Measurements from ENCODE around the gene GPRIN3.

Gene GPRIN3

DNA sequence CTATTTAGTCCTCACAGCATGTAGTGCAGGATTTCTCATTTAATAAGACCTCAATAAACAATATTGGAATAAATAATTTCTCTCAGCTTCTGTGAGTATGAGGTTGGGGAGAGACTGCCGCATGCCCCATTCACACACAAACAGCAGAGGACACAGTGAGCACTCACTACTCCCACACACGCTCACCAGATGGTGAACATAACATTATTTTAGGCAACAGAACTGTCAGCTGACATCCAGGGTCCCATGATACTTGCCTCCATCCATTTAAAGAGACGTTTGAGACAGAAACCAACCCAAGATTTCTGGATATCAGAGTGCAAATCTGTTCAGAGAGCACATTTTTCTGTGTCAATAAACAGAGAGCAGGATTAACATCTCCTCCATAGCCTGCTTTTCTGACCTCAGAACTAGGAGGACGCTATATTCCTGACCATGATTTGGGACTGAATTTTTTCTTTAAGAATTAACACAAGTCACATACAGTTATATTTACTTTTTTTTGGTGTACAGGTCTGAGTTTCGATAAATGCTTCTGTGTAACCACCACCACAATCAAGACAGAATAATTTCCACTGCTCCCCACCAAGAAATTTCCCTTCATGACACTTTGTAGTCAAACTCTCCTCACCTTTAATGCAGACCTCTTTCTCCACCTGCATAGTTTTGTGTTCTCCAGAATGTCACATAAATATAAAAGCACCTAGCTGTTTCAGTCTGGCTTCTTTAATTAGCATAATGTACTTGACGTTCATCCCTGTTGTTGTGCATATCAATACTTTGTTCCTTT, 16.7 kb downstream of the GPRIN3 start:
- no peak for DNase-seq (ENCODE audit: low read depth in 2 of 2)

DNA sequence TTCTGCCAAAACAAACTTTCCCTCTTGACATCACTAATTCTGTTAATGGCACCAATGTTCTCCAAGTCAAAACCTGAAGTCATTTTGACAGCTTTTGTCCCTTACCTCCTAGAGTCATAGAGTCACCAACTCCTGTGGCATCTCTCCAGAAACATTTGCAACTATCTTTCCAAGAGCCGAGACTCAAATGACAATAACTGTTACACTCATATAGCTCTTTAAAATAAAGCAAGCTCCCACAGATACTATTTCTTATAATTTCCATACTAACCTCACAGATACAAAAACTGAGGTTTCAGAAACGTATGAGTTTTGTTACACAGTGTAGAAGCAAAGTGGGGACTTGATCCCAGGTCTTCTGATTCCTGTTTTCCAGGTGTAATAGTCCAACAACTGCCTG, 18.3 kb downstream of the GPRIN3 start:
- DNase-seq (ENCODE audit: low read depth in 2 of 2) = no peak

DNA sequence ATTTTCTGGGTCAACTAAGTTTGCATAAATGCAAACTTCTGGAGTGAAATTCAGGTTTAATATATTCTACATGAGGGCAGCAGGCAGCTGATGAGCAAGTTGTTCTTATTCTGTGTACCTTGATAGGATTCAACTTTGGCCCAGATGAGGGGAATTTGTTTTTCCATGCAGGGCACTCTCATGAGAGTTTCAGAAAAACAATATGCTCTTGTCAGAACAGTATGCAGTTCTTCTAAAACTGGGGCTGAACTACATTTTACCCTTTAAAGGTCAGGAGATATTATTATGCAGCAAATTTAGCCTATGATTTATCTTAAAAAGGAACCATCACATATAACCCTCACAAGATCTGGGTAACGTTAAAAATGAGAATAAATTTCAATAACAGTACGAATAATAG, 19.2 kb downstream of the GPRIN3 start:
- DNase-seq (ENCODE audit: low read depth in 2 of 2) = no peak

DNA sequence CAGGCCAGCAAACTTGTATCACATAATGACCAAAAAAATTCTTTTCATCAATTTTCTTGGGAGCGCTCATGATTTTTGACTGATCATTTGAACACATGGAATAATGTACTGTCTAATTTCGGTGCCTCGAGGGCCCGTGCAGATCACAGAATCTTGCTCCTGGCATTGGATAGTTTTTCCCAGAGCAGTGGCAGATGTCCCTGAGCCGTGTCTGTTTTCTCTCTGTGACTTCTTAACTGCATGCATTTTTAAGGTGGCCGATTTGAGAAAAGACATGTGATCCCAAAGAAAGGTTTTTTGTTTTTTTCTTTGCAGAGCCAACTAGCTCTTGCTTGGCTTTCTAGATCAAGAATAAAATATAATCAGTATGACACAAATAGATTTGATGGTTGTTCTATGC, 19.7 kb downstream of the GPRIN3 start:
- no peak for DNase-seq (ENCODE audit: low read depth in 2 of 2)

DNA sequence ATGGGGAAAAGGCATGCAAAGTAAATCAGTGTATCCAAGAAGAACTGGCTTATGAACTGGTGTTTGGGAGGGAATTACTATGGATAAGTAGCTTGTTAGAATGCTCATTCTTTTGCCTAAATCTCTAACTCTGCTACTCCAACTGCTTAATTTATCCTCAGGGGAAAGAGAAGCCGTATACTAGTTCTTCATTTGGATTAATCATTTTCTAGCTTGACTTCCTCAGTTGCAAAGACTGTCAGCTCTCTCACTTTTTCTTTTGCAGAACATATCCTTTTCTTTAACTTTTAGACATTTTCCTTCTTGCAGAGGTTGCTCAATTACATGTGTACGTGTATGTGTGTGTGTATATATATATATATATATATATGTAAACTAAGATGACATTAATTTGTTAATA, 21.9 kb downstream of the GPRIN3 start:
- no peak for DNase-seq (ENCODE audit: low read depth in 2 of 2)

DNA sequence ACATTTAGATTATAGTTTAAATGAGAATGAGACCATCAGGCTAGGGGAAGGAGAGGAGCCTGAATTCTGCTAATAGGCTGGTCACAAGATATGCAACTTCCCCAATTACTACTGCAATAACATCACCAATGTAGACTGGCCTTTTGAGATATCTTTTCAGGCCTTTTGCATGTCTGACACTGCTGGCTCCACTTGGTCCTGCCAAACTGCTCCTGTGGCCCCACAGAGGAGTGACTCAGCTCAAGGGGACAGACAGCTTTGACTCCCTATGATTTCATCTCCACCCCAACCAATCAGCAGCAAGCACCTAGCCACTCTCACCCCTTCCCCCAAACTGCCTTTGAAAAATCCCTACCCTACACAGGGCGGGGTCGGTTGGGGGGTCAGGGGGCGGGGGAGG, 22.8 kb downstream of the GPRIN3 start:
- DNase-seq (ENCODE audit: low read depth in 2 of 2) = no peak

DNA sequence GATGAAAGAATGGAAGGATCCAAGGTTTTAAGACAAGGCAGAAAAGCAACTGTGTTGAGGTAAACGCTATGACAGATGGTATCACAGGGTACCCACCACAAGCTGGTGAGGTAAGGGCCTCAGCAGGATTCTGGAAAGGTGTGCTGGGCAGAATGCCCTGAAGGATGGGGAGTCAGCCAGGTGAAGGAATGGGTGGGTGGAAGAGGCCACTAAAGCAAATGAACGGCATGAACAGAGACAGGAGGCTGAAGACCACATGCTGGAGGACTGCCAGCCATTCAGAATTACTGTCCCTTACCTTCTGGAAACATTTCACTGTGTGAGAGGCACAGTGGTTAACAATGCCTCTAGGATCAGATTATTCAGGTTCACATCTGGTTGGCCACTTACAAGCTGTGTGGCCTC, 23.6 kb downstream of the GPRIN3 start:
- DNase-seq (ENCODE audit: low read depth in 2 of 2) = no peak

DNA sequence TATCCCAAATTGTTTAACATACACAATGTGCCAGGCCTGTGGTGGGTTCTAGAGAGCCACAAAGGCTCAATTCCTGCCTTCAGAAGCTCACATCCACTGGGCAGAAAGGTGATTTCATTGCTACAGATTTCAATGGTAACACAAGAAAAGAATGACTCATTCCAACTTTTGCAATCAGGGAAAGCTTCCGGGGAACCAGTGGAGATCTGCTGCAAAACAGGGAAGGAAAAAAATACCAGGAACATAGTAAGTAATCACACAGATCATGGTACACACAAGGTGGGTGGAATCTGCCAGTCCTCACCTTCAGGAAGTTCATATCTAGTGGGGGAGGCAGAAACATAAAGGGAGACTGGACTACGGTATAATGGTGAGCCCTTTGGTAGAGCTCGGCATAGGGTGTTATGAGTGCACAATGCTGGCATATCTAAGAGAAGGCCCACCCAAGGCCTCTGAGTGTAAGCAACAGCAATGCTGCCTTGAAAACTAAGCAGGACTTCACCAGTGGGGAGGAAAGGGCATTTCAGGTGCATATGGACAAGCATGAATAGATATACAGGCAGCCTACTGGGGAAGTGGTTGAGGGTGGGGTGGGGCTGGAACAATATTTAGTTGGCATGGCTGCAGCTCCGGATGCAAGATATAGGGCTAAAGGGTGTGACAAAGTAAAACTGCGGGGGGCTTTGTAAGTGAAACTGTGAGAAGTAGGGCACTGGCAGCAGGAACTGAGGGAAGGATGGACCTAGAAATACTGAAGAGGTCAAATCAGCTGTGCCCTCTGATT, 24.2 kb downstream of the GPRIN3 start:
- no peak for DNase-seq (ENCODE audit: low read depth in 2 of 2)

DNA sequence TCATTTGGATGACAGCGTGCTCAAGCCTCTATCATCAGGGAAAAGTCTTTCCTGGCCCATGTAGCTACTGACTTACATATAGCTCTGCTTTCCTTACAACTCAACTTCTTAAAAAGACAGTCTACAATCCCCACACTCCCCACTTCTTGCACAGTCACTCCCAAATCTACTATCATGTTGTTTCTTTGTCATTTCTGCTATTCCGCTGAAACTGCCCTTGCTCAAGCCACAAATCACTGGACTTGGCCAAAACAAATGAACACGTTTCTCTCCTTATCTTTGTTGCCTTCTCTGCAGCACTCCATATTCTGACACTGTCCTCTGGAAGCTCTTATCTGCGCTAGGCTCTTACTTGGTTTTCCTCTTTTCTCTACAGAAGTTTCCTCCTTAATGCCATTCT, 28.2 kb downstream of the GPRIN3 start:
- DNase-seq (ENCODE audit: low read depth in 2 of 2) = no peak

DNA sequence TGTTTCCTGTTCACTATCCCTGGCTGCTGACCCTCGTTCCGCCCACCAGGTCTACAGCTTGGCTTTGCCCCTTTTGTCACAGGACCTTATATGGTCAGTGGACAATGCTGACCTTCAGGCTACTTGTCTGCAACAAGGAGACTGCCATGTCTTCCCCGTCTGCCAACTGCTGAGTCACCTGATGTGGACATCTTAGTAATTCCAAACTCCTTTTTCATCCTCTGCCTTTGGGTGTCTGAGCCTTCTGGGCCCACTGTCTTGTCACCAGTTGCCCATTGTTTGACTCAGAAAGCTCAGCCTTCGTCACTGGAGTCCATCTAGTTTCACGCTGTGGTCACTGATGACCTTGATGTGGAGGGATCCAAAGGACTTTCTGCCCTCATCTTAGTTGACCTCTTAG, 30.2 kb downstream of the GPRIN3 start:
- no peak for DNase-seq (ENCODE audit: low read depth in 2 of 2)

DNA sequence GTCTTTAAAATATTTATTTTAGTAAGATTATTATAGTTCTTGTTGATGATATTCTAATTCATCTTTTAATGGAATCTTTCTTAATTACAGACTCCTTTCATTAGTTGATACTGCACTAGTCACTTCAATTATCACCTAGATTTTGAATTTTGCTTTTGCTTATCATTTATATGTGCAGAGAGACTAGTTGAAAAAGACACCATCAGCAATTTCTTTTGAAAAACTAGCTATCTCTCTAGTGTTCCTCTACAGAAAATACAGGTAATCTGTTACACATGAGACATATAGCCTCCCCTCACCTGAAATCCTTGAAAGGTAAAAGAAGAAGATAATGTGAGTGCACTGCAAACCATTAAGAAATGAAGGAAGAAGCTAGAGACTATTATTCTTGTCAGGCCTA, 31.3 kb downstream of the GPRIN3 start:
- DNase-seq (ENCODE audit: low read depth in 2 of 2) = no peak

DNA sequence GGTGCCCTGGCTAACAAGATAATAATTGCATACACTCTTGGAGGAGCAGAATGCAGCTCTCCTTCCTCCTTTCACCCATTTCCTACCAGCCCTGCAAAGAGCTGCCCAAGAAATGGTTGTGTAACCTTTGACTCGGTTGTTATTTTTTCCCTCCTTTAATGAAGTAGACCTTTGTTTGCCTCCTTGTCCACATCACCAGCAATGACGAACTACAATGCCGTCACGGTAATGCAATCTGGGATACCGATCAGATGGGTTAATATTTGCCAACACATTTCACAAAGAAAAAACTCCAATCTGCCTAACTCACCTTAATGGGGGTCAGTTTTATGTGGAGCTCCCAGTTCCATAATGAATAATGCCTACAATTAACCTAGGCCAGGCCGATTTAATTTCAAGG, 32.0 kb downstream of the GPRIN3 start:
- DNase-seq (ENCODE audit: low read depth in 2 of 2) = no peak

DNA sequence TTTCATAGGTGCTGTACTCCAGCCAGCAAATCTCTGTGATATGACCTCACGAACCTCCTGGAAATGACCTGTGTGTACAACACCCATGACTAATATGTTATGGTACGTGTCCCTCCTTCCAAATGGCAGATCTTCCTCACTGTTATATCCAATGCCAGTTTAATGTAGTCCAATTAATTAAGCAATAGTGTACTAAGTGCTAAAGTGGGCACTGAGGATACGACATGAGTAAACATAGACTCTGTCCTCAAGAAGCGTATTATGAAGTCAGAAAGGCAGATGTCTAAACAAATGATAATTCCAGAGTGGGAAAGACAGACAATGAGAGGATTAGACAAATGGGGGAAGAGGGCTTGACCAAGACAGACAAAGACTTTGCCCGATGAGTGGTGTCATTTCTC, 33.9 kb downstream of the GPRIN3 start:
- no peak for DNase-seq (ENCODE audit: low read depth in 2 of 2)

DNA sequence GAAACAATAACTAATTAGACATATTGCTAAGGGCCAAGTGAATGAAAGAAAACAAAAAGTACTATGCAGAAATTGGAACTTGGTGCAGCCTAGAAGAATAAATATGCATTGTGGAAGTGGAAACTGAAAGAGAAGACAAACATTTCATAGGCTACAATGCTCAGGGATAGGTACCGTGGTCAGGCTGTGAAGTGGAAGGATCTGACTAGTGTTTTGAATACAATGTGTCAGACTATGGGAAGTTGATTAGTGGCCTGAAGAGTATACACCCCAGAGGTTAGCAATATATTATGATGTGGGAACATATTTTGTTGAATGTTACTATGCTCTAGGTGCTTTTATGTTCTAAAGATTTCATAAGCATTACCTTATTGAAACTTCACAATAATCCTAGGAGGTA, 36.8 kb downstream of the GPRIN3 start:
- DNase-seq (ENCODE audit: low read depth in 2 of 2) = no peak

DNA sequence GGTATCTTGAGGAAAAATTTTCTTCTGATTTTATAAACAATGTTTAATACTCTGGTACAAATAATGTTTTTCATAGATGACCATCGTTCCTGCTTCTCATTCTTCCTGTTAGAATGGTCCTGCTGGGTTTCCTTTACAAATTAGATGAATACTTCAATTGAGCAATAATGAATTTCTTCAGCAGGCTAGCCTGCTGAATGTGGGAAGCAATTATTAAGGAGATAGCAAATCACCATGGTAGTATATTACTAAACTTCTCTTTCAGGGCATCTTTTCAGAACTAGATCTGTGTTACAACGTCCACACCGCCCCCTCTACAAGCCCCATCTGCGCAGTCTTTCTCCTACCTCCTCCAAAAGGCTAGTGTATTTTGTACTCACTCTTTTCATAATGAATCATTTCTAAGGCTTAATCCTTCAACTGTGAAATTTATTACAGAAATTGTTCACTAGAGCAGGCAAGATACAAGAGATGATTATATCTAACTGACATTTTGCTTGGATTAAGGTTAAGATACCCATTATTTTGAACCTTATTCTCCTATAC, 38.4 kb downstream of the GPRIN3 start:
- no peak for DNase-seq (ENCODE audit: low read depth in 2 of 2)

DNA sequence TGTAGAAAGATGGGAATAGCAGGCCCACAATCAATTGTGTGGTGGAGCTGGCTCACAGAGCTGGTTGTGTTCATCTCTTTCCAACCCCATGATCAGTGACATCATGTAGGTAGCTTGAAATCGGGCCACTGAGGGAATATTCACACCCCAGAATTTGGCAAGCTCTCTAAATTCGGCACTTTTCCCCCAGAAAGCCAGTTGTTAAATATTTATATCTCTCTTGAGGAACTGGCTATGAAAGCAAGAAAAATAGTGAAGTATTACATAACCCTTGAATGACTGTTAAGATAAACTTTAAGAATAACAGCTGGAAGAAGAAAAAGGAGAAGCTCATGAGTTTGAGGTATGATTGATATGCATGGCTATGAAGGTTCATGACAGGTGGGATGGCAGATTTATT, 38.9 kb downstream of the GPRIN3 start:
- no peak for DNase-seq (ENCODE audit: low read depth in 2 of 2)

DNA sequence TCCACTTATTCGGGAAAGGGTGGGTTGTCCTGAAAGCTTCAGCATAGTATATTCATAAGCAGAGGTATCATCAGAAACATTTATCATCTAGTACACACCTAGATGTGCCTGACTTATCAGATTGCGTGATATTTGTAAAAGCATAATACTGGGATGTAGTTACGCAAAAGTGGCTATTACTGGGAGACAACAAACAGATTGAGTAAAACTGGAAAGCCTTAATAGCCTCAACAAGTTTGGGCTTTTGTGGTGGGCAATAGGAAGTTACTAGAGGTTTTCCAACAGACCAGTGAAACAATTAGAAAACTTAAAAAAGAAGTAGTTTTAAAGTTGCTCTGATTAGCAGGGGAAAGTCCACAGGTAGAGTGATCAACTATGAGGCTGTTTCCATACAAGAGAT, 39.8 kb downstream of the GPRIN3 start:
- no peak for DNase-seq (ENCODE audit: low read depth in 2 of 2)

DNA sequence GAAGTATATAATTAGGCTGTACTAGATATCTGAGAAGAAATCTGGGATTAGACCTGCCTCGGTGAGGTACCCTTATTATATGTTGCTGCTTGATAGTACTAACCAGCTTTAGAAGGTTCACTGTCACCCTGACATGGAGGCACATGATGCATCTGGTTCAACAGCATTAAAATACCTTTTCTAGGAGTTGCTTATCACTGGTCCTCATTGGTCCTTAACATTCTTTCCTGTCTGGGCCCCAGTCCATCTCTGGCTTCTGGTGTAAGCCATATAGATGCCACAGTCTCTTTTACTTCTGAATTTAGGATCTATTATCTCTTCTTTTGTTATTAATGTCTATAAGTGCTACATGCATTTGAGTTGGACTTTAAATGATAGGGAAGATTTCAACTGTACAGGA, 40.2 kb downstream of the GPRIN3 start:
- no peak for DNase-seq (ENCODE audit: low read depth in 2 of 2)

DNA sequence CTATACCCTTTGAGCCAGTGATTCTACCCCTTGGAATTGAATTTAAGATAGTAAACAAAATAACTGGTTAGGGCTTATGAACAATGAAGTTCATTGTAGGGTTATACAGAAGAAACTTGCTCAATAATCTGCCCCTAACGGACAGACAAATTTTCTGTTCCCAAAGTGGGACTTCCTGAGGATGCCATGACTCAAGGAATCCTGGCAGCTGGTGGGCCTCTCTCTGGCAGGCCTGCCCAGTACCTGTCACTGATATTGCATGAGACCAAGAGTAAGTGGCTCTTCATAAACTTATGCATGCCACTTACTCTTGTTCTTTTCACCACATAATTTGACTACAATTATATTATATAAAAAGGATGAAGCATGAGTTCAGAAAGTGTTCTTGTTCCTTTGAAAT, 41.5 kb downstream of the GPRIN3 start:
- no peak for DNase-seq (ENCODE audit: low read depth in 2 of 2)

DNA sequence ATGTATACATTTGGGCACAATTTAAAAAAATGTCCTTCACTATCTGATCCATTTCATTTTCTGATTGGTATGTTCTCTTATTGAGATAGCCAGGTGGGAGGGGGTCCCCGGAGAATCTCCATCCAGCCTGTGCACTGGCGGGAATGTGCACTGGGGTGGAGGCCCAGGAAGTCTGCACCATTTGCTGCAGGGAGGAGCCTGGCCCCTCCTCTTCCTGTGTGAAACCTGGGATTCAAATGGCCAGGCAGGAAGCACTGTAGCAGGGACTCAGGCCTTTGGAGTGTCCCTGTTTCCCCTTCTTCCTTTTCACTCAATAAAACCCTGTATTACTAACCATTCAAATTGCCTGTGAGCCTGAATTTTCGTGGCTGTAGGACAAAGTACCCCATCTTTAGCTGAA, 44.3 kb downstream of the GPRIN3 start:
- DNase-seq (ENCODE audit: low read depth in 2 of 2) = no peak

DNA sequence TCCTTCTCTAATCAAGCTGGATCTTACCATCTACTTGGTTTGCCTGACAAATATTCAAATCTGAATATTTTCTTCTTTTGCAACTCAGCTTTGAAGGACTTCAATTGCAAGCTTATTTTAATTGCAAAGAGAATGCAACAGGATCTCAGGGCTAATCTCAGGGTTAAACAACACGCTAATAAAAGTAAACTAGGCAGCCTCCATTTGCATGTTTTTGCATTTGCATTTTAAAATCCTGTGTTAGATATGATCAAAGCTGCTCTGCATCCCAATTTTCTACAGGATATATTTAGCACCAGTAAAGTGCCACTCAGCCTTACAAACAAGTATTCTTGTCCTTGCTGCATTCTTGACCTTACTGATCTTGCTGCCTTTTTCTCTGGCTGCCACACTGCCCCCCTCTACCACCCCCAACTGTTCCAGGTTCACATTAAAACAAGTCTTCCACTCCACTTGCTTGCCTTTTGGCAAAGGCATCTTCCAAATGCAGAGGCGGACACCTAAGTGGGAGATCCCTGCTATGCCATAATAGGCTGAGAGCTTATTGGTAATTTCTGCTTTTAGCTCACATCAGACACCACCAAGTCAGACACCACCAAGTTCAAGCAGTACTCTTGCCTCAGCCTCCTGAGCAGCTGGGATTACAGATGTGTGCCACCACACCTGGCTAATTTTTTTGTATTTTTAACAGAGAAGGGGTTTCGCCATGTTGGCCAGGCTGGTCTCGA, 48.1 kb downstream of the GPRIN3 start:
- DNase-seq (ENCODE audit: low read depth in 2 of 2) = no peak

DNA sequence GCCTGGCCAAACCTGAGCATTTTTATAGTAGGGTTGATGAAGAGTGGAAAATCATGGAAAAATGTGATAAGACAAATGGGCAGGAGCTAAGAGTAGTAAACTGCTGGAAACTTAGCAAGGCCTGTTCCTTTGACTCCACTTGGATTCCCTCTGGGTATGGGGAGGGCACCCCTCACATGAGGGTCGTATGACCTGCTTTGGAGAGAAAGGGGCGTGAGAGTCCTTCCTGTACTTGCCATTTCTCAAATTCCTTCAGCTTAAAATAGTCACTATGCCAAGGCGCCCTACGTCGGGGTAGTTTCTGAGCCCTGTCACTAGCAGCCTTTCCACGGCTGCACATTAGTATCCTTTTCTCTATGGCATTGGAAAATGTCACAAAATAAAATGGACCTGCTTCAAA, 49.1 kb downstream of the GPRIN3 start:
- DNase-seq (ENCODE audit: low read depth in 2 of 2) = no peak

DNA sequence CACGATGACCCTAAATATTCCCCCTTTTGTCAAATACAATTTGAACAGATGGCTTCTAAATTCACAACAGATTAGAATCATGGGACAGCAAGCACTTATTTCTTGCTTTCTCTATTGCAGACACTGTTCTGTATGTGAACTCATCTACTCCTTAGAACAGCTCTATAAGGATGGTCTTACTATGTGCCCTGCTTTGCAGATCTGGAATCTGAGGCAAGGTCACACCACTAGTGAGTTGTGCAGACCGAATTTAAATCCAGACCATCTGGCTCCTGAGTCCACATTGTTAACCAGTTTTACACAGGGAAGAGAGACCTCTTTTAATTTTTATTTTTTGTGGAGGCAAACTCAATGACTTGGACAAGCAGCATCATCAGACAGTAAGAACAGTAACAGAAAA, 50.2 kb downstream of the GPRIN3 start:
- no peak for DNase-seq (ENCODE audit: low read depth in 2 of 2)
